OCI-LY3 (cell line): ENCODE data around the gene SCUBE3.

ENCODE experiments used
- EZH2phosphoT487 ChIP-seq: fragments of 200-600 bp; shearing (Covaris generic); IDR thresholded peaks from 2 replicates; pipeline ENCODE4 v1.6.1; 2018; ENCODE audit warnings: antibody characterized with exemption, mixed run types, low read depth
- TF ChIP-seq, protein P1 (sequence below): fragments of 200-600, 300-600 bp; sonication (generic); IDR thresholded peaks from 2 replicates; pipeline ENCODE4 v1.5.1; 2014; ENCODE audit warnings: antibody characterized with exemption, low read length, low read depth

- TF ChIP-seq, protein P1, sequence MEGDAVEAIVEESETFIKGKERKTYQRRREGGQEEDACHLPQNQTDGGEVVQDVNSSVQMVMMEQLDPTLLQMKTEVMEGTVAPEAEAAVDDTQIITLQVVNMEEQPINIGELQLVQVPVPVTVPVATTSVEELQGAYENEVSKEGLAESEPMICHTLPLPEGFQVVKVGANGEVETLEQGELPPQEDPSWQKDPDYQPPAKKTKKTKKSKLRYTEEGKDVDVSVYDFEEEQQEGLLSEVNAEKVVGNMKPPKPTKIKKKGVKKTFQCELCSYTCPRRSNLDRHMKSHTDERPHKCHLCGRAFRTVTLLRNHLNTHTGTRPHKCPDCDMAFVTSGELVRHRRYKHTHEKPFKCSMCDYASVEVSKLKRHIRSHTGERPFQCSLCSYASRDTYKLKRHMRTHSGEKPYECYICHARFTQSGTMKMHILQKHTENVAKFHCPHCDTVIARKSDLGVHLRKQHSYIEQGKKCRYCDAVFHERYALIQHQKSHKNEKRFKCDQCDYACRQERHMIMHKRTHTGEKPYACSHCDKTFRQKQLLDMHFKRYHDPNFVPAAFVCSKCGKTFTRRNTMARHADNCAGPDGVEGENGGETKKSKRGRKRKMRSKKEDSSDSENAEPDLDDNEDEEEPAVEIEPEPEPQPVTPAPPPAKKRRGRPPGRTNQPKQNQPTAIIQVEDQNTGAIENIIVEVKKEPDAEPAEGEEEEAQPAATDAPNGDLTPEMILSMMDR = no peak
- no peak for TF ChIP-seq EZH2phosphoT487
Observed at GRCh38 chr6:35259194-35259947, 45.6 kb downstream of the SCUBE3 start, which contains the start of gene ZNF76.
